ENCODE data around the gene SFTPB.

- TF ChIP-seq CTCF (IDR thresholded peaks at IDR 0.05) (no peak), POLR2A (IDR thresholded peaks at IDR 0.05) (no peak), POLR2AphosphoS5 (IDR thresholded peaks at IDR 0.05; ENCODE audit: insufficient read depth in 1 of 2, low read depth in 1 of 2) (no peak)
Measured at GRCh38 chr2:85653996-85654395, 14.0 kb downstream of the SFTPB start.

Data from vagina (tissue), 2 donors.